ENCODE measurements around the gene FXYD5.

- TF ChIP-seq, protein P1, sequence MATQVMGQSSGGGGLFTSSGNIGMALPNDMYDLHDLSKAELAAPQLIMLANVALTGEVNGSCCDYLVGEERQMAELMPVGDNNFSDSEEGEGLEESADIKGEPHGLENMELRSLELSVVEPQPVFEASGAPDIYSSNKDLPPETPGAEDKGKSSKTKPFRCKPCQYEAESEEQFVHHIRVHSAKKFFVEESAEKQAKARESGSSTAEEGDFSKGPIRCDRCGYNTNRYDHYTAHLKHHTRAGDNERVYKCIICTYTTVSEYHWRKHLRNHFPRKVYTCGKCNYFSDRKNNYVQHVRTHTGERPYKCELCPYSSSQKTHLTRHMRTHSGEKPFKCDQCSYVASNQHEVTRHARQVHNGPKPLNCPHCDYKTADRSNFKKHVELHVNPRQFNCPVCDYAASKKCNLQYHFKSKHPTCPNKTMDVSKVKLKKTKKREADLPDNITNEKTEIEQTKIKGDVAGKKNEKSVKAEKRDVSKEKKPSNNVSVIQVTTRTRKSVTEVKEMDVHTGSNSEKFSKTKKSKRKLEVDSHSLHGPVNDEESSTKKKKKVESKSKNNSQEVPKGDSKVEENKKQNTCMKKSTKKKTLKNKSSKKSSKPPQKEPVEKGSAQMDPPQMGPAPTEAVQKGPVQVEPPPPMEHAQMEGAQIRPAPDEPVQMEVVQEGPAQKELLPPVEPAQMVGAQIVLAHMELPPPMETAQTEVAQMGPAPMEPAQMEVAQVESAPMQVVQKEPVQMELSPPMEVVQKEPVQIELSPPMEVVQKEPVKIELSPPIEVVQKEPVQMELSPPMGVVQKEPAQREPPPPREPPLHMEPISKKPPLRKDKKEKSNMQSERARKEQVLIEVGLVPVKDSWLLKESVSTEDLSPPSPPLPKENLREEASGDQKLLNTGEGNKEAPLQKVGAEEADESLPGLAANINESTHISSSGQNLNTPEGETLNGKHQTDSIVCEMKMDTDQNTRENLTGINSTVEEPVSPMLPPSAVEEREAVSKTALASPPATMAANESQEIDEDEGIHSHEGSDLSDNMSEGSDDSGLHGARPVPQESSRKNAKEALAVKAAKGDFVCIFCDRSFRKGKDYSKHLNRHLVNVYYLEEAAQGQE (IDR thresholded peaks at IDR 0.05; ENCODE audit: insufficient read depth in 1 of 2, low read depth in 2 of 2, low read length in 2 of 2) = no peak
- no peak for TF ChIP-seq POLR2AphosphoS5 (IDR thresholded peaks at IDR 0.05; ENCODE audit: low read depth, low read length)
- no peak for TF ChIP-seq SIN3A (IDR thresholded peaks at IDR 0.05; ENCODE audit: borderline replicate concordance, insufficient read depth, low read length)
- TF ChIP-seq TAF1 (IDR thresholded peaks at IDR 0.05; ENCODE audit: borderline replicate concordance, insufficient read depth, low read length) = no peak
Measured at GRCh38 chr19:35119578-35120155, 34.9 kb upstream of the FXYD5 start.

All from PFSK-1 (cell line).